Colonic mucosa (tissue), 4 donors: ENCODE data around the gene SLC5A12. TPM values are rescaled to one million over a fixed set of nuclear protein-coding genes. Genes with fewer than 3 reads are reported as not detected.

Source experiments
- DNase-seq: peaks from one replicate; pipeline ENCODE4 v3.0.0-alpha.2; 2020
- H3K27ac ChIP-seq: fragments of 200-600 bp; one replicate; pipeline ENCODE4 v1.8.0; 2021
- H3K27me3 ChIP-seq: fragments of 200-600 bp; one replicate; pipeline ENCODE4 v1.8.0; 2021
- H3K36me3 ChIP-seq: fragments of 200-600 bp; one replicate; pipeline ENCODE4 v1.8.0; 2021
- H3K4me1 ChIP-seq: fragments of 200-600 bp; one replicate; pipeline ENCODE4 v1.8.0; 2021; ENCODE audit warnings: mild to moderate bottlenecking
- H3K4me3 ChIP-seq: fragments of 200-600 bp; one replicate; pipeline ENCODE4 v1.8.0; 2021
- H3K9ac ChIP-seq, 2 donors: one replicate each; pipeline ENCODE4 v1.7.0; 2013; ENCODE audit warnings: control low read depth in 2 of 2, low read depth in 2 of 2, low read length in 2 of 2
- H3K9me3 ChIP-seq: fragments of 200-600 bp; one replicate; pipeline ENCODE4 v1.8.0; 2021
- intact Hi-C: fragments of 100-400 bp; cut with DNase I; formaldehyde crosslinking; loops from one replicate; pipeline ENCODE4 v1.14.1; 2022
- total RNA-seq, 2 donors: library from RNA; stranded (reverse); fragmentation: NEBNext Ultra II Directional in 1 of 2; extraction: Animal tissue kit (Norgen Biotek cat#: 25700) in 1 of 2; gene quantifications; one replicate each; pipeline ENCODE4 v1.2.1, GENCODE V29; 2021
- TF ChIP-seq, protein P1 (sequence below): fragments of 200-600 bp; IDR thresholded peaks from one replicate; pipeline ENCODE4 v1.8.0; 2022; ENCODE audit warnings: antibody characterized with exemption, mild to moderate bottlenecking
- donor health status: healthy.
- donor health status: DM: no; HTN: no; CAD: no.
- donor health status: DM: no; HTN: no; CAD: no.

SLC5A12 gene, protein sequence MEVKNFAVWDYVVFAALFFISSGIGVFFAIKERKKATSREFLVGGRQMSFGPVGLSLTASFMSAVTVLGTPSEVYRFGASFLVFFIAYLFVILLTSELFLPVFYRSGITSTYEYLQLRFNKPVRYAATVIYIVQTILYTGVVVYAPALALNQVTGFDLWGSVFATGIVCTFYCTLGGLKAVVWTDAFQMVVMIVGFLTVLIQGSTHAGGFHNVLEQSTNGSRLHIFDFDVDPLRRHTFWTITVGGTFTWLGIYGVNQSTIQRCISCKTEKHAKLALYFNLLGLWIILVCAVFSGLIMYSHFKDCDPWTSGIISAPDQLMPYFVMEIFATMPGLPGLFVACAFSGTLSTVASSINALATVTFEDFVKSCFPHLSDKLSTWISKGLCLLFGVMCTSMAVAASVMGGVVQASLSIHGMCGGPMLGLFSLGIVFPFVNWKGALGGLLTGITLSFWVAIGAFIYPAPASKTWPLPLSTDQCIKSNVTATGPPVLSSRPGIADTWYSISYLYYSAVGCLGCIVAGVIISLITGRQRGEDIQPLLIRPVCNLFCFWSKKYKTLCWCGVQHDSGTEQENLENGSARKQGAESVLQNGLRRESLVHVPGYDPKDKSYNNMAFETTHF
- under 1 TPM; 0.16 to 0.30 TPM for total RNA-seq

DNA sequence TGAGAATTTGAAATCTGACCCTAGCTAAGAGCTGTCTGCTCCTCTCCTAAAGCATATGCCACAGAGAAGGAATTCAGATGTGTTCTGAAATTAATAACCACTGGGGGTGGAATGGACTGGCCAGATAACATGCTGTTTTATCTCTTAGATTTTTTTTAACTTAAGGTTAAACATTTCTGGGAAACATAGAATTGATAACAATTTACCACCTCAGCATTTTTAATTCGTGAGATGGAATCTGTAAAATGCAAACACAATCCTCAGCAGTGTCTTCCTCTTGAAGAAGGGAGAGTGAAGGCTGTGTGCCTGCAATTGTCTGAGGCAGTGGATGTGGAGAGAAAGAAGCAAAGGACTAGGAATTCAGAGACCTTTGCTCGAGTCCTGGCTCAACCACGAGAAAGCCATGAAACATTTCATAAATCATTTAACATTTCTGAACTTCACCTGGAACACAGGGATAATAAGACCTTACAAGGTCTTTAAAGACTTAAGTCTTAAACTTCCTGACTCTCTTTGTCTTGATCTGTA lies at the start of gene SLC5A12:
TSS of gene SLC5A12 (minus strand) at position 113 of the 528 bp plus-strand sequence. CDS start 346 bp downstream, outside the sequence.
- TF ChIP-seq, protein P1, sequence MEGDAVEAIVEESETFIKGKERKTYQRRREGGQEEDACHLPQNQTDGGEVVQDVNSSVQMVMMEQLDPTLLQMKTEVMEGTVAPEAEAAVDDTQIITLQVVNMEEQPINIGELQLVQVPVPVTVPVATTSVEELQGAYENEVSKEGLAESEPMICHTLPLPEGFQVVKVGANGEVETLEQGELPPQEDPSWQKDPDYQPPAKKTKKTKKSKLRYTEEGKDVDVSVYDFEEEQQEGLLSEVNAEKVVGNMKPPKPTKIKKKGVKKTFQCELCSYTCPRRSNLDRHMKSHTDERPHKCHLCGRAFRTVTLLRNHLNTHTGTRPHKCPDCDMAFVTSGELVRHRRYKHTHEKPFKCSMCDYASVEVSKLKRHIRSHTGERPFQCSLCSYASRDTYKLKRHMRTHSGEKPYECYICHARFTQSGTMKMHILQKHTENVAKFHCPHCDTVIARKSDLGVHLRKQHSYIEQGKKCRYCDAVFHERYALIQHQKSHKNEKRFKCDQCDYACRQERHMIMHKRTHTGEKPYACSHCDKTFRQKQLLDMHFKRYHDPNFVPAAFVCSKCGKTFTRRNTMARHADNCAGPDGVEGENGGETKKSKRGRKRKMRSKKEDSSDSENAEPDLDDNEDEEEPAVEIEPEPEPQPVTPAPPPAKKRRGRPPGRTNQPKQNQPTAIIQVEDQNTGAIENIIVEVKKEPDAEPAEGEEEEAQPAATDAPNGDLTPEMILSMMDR: no peak
- no peaks in the 10 kb centered on the region for H3K4me1 ChIP-seq
- H3K9ac ChIP-seq: no peak within 1 kb of the TSS
- H3K4me3 ChIP-seq: no peak within 1 kb of the TSS
- H3K9me3 ChIP-seq: no peaks in the 10 kb centered on the region
- no peak within 1 kb of the TSS for H3K27ac ChIP-seq
- intact Hi-C loops: no loop called here
- H3K36me3 ChIP-seq: no peaks in the 10 kb centered on the region
- no peak for DNase-seq
- no peaks in the 10 kb centered on the region for H3K27me3 ChIP-seq

DNA sequence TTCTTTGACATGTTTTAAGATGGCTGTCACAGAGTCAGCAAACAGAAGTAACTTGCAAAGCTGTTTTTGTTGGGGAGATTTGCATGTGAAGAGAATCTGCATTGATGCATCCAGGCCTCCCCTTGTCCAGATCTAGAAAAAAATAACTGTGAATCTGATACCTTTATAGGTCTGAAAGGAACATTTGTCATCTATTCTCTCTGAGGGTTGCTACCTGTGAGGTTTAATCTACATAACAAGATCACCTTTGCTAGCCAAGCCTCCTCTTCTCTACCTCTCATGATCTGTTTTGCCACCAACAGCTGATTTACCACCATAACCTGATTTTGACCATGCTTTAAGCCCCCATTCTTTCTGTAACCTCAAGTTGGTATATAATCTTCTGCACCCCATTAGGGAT lies 47.2 kb upstream of the SLC5A12 start:
- Histone ChIP-seq H3K9ac (no peak overlapping the region), H3K4me3 (no peak overlapping the region), H3K27ac (no peak overlapping the region), H3K4me1 (no peaks in the 10 kb centered on the region), H3K9me3 (no peaks in the 10 kb centered on the region), H3K27me3 (no peaks in the 10 kb centered on the region), H3K36me3 (no peaks in the 10 kb centered on the region)
- no peak for DNase-seq
- intact Hi-C loops: no loop called here
- TF ChIP-seq, protein P1: no peak

DNA sequence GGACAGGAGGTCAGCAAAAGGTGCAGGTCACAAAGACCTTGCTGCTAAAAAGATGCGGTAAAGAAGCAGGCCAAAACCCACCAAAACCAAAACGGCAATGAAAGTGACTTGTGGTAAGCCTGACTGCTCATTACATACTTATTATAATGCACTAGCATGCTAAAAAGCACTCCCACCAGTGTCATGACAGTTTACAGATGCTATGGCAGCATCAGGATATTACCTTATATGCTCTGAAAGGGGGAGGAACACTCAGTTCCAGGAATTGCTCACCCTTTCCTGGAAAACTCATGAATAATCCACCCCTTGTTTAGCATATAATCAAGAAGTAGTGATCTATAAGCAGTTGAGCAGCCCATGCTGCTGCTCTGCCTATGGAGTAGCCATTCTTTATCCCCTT lies 45.2 kb upstream of the SLC5A12 start:
- Histone ChIP-seq H3K4me1 (no peaks in the 10 kb centered on the region), H3K27ac (no peak overlapping the region), H3K9me3 (no peaks in the 10 kb centered on the region), H3K27me3 (no peaks in the 10 kb centered on the region), H3K36me3 (no peaks in the 10 kb centered on the region), H3K9ac (no peak overlapping the region), H3K4me3 (no peak overlapping the region)
- no peak for DNase-seq
- intact Hi-C loops: no loop called here
- TF ChIP-seq, protein P1: no peak

DNA sequence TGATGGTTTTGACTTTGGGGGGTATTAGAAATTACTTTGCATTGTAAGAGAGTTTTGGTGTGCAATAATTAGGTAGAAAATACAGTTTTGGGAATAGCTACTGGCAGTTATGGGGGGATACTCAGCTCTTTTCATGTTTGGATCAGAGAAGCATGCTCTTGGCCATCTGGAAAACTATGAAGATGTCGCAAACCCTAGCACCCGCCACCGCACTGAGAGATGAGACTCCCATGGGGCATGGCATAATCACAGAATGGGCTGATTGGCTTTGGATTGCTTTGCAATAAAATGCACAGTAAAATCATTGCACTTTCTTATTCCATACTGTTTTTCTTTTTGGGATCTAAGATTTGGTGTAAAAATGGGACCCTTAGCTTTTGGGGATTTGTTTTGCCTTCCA lies 43.5 kb upstream of the SLC5A12 start:
- TF ChIP-seq, protein P1: no peak
- H3K9me3 ChIP-seq: no peaks in the 10 kb centered on the region
- H3K36me3 ChIP-seq: no peaks in the 10 kb centered on the region
- no peaks in the 10 kb centered on the region for H3K27me3 ChIP-seq
- intact Hi-C loops: no loop called here
- H3K27ac ChIP-seq: no peak overlapping the region
- no peak overlapping the region for H3K9ac ChIP-seq
- DNase-seq: no peak
- no peak overlapping the region for H3K4me3 ChIP-seq
- H3K4me1 ChIP-seq: no peaks in the 10 kb centered on the region

DNA sequence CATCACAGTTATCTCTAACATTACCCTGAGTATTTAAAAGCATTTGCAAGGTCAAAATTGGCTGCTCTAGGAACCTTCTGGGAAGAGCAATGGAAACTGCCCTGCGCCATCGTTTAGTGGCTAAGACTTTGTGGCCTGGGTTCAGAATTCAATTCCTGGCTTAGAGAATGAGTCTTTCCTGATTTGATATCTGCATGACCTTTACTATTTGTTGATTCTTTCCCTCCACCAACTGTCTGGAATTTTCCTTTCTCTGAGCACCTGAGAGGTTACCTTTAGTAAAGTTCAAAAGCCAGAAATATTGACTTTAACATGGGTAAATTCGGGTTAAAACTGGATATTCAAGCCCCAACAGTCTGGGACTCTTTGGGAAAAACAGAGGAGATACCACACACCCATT lies 43.0 kb upstream of the SLC5A12 start:
- no peaks in the 10 kb centered on the region for H3K9me3 ChIP-seq
- no peak for DNase-seq
- no peaks in the 10 kb centered on the region for H3K4me1 ChIP-seq
- H3K4me3 ChIP-seq: no peak overlapping the region
- TF ChIP-seq, protein P1: no peak
- H3K27me3 ChIP-seq: no peaks in the 10 kb centered on the region
- H3K9ac ChIP-seq: no peak overlapping the region
- no peaks in the 10 kb centered on the region for H3K36me3 ChIP-seq
- intact Hi-C loops: no loop called here
- H3K27ac ChIP-seq: no peak overlapping the region
